ENCODE results near the gene CAB39.

GRCh38 chr2:230762317-230762896 is 49.8 kb downstream of the CAB39 start:
- TF ChIP-seq CTCF (IDR thresholded peaks at IDR 0.05) (peak in 1 of 2 donors; percentile 5), POLR2AphosphoS5 (IDR thresholded peaks at IDR 0.05) (no peak), POLR2A (IDR thresholded peaks at IDR 0.05) (no peak)
